GM12878 (cell line): ENCODE data around the gene DLAT. TPM values are rescaled to one million over a fixed set of nuclear protein-coding genes. Genes with fewer than 3 reads are reported as not detected.
"Not testable (repeated sequence)": the region's sequence is repeated elsewhere in the genome, so short reads cannot be mapped to it uniquely, and the experiment has no call there.

Source experiments
- ATAC-seq: fragments of 200-7000 bp; cut with Tn5 transposase; 3 replicates; pipeline ENCODE4 v1.9.1; 2020; ENCODE audit warnings: mild to moderate bottlenecking, moderate library complexity
- BruUV-seq: library from RNA; stranded (reverse); fragments of 400-500 nt; replicated peaks from 2 replicates; lab custom pipeline; 2021; lab: Mats Ljungman, UMichigan
- CTCF ChIA-PET: fragments of 300-600 bp; sonication (Branson Sonifier 250); formaldehyde crosslinking; extraction: SDS; loops from one replicate; lab custom pipeline; 2021; ENCODE audit warnings: inconsistent platforms; lab: Yijun Ruan, JAX
- POLR2A ChIA-PET: fragments of 350-600 bp; formaldehyde crosslinking; extraction: SDS; loops from one replicate; lab custom pipeline; 2021; ENCODE audit warnings: inconsistent platforms; lab: Charles Lee
- RAD21 ChIA-PET: fragments of 300-600 bp; sonication (Branson Sonifier 250); formaldehyde crosslinking; loops from one replicate; lab custom pipeline; 2023; ENCODE audit warnings: antibody characterized with exemption; ENCODE audit not compliant: unreplicated experiment; lab: Charles Lee
- SMC1A ChIA-PET: fragments of 300-600 bp; sonication (Branson Sonifier 250); formaldehyde crosslinking; loops from one replicate; lab custom pipeline; 2023; ENCODE audit not compliant: unreplicated experiment, uncharacterized antibody; lab: Charles Lee
- DNase-seq: peaks from one replicate; pipeline ENCODE4 v3.0.0-alpha.2; 2011; ENCODE audit warnings: low read depth, low spot score
- FAIRE-seq: peaks from 3 replicates; lab custom pipeline; 2011; peaks lifted over from hg19 to GRCh38; lab: Jason Lieb, UNC
- H2AFZ ChIP-seq: 2 replicates; pipeline ENCODE4 v1.6.0; 2011; ENCODE audit warnings: low read depth, low read length, control low read depth; ENCODE audit not compliant: control insufficient read depth
- H3K27ac ChIP-seq: 2 replicates; pipeline ENCODE4 v1.5.1; 2011; ENCODE audit warnings: control low read depth; ENCODE audit not compliant: control insufficient read depth, insufficient read depth
- H3K27me3 ChIP-seq, 2 experiments: replicated peaks in 1 of 2; 2 replicates each; pipeline versions ENCODE4 v1.6.0 to v1.6.1; 2011; ENCODE audit warnings: low read length in 1 of 2; ENCODE audit not compliant: control insufficient read depth in 2 of 2, insufficient read depth in 2 of 2
- H3K36me3 ChIP-seq, 2 experiments: 2 replicates each; pipeline ENCODE4 v1.5.1; 2011; ENCODE audit warnings: low read length in 1 of 2; ENCODE audit not compliant: control insufficient read depth in 2 of 2, insufficient read depth in 2 of 2
- H3K4me1 ChIP-seq: 2 replicates; pipeline ENCODE4 v1.6.1; 2011; ENCODE audit warnings: mild to moderate bottlenecking, low read length, moderate library complexity, mixed read lengths; ENCODE audit not compliant: control insufficient read depth, insufficient read depth
- H3K4me2 ChIP-seq: 2 replicates; pipeline ENCODE4 v1.6.0; 2011; ENCODE audit warnings: control low read depth; ENCODE audit not compliant: control insufficient read depth, insufficient read depth
- H3K4me3 ChIP-seq: fragments of 200-600 bp; sonication (generic); 2 replicates; pipeline ENCODE4 v1.5.1; 2016
- H3K79me2 ChIP-seq: 2 replicates; pipeline ENCODE4 v1.6.0; 2011; ENCODE audit warnings: low read length; ENCODE audit not compliant: control insufficient read depth, insufficient read depth
- H3K9ac ChIP-seq: 2 replicates; pipeline ENCODE4 v1.8.0; 2011; ENCODE audit warnings: low read length, control low read depth, mixed read lengths; ENCODE audit not compliant: control insufficient read depth, insufficient read depth
- H3K9me3 ChIP-seq: replicated peaks from 3 replicates; pipeline ENCODE4 v1.5.1; 2011; ENCODE audit warnings: mild to moderate bottlenecking, low read length; ENCODE audit not compliant: control insufficient read depth, insufficient read depth
- H4K20me1 ChIP-seq: 2 replicates; pipeline ENCODE4 v1.6.0; 2011; ENCODE audit not compliant: control insufficient read depth, insufficient read depth
- BCL3 ChIP-seq: IDR thresholded peaks from 2 replicates; pipeline ENCODE4 v1.6.1; 2011; ENCODE audit warnings: borderline replicate concordance, low read depth, mild to moderate bottlenecking, moderate library complexity, low read length; ENCODE audit not compliant: insufficient read depth, poor library complexity, severe bottlenecking
- BMI1 ChIP-seq: fragments of 450-650 bp; IDR thresholded peaks from 2 replicates; pipeline ENCODE4 v1.6.1; 2016; ENCODE audit warnings: mild to moderate bottlenecking, moderate library complexity, borderline replicate concordance
- CREM ChIP-seq: IDR thresholded peaks from 2 replicates; pipeline ENCODE4 v1.6.1; 2014; ENCODE audit warnings: antibody characterized with exemption, low read depth
- CTCF ChIP-seq, 3 experiments: IDR thresholded peaks in 2 of 3; conservative IDR thresholded peaks in 1 of 3; 2 replicates each; pipeline ENCODE4 v1.5.1; 2011; ENCODE audit warnings: low read depth in 3 of 3, low read length in 3 of 3, mild to moderate bottlenecking in 3 of 3, control low read depth in 2 of 3, moderate library complexity in 2 of 3, inconsistent platforms in 1 of 3, mixed read lengths in 1 of 3; ENCODE audit not compliant: control insufficient read depth in 2 of 3, insufficient read depth in 1 of 3; ENCODE audit errors: extremely low read depth in 1 of 3
- GABPA ChIP-seq: IDR thresholded peaks from 2 replicates; pipeline ENCODE4 v1.6.1; 2014; ENCODE audit warnings: antibody characterized with exemption, low read depth, mild to moderate bottlenecking, inconsistent platforms
- NBN ChIP-seq: fragments of 450-650 bp; IDR thresholded peaks from 2 replicates; pipeline ENCODE4 v1.6.1; 2016
- RAD21 ChIP-seq: IDR thresholded peaks from 2 replicates; pipeline ENCODE4 v1.6.1; 2011; ENCODE audit warnings: mild to moderate bottlenecking, low read depth, low read length, moderate library complexity; ENCODE audit not compliant: insufficient read depth
- ZNF622 ChIP-seq: fragments of 450-650 bp; IDR thresholded peaks from 2 replicates; pipeline ENCODE4 v1.6.1; 2017; ENCODE audit warnings: mild to moderate bottlenecking, inconsistent platforms
- WGBS: methylation state at CpG from one replicate; pipeline ENCODE4 v1.1.6; 2016; ENCODE audit warnings: low lambda C conversion rate; ENCODE audit not compliant: insufficient replicate concordance, insufficient coverage; ENCODE audit errors: missing lambda C conversion rate; 5-methylcytosine and 5-hydroxymethylcytosine counted together
- in situ Hi-C: fragments of 300-500 bp; cut with MboI; formaldehyde crosslinking; loops from 9 replicates; pipeline ENCODE4 v1.14.3; 2018; ENCODE audit warnings: mixed read lengths
- intact Hi-C: fragments of 100-400 bp; cut with micrococcal nuclease; formaldehyde crosslinking; loops from one replicate; pipeline ENCODE4 v1.14.2; 2022; ENCODE audit not compliant: unreplicated experiment
- polyA plus RNA-seq, 11 experiments: library from polyadenylated mRNA; depleted of rRNA in 4 of 11; unstranded in 6 of 11; stranded (reverse) in 5 of 11; fragments of >200 nt; fragmentation: Nextera tagmentation in 4 of 11; fragmentation: Illumina TruSeq in 1 of 11; extraction: Ambion mirVana in 4 of 11; extraction: Trizol in 1 of 11; gene quantifications; 1 replicate in 1 of 11; 2 replicates in 10 of 11; pipeline versions ENCODE4 v1.2.1 to v1.2.3, GENCODE V29; 2011 to 2016; ENCODE audit warnings: inconsistent platforms in 2 of 11, missing spikeins in 2 of 11, low read depth in 1 of 11
- total RNA-seq, 4 experiments: library from RNA; depleted of rRNA in 3 of 4; stranded (reverse); fragments of >200 nt in 3 of 4; fragmentation: Illumina TruSeq in 1 of 4; extraction: Trizol in 1 of 4; gene quantifications; 2 replicates each; pipeline versions ENCODE4 v1.2.1 to v1.2.3, GENCODE V29; 2013 to 2021

Gene DLAT
- total and polyA plus RNA-seq, 10 of the 15 experiments (the other 5 are each of a cell fraction or from before 2014, with no cell fraction given): 16.5 to 79.9 (median 43.8) TPM

- ChIA-PET CTCF (interaction anchor here (0.7 to 3.3 kb wide), 4 partner anchors 10 to 66 kb away, joined by 3 to 23 read pairs (median 6); no protein-coding TSS in a partner anchor), SMC1A (interaction anchor here (1.1 to 2.3 kb wide), 3 partner anchors 15 to 115 kb away, joined by 3 to 8 read pairs (median 4); no protein-coding TSS in a partner anchor), RAD21 (interaction anchor here (0.6 to 1.8 kb wide), 2 partner anchors 15 to 70 kb away, joined by 3 to 7 read pairs; no protein-coding TSS in a partner anchor)
- DNase-seq, in situ Hi-C loops, H3K27ac ChIP-seq, intact Hi-C loops, H3K4me1 ChIP-seq, H3K9me3 ChIP-seq, H3K4me3 ChIP-seq, H3K9ac ChIP-seq, H4K20me1 ChIP-seq, H3K79me2 ChIP-seq, H3K36me3 ChIP-seq, H3K27me3 ChIP-seq, H2AFZ ChIP-seq, H3K4me2 ChIP-seq, POLR2A ChIA-PET, BruUV-seq: not testable (repeated sequence)
- peak; percentile 41 for FAIRE-seq
- TF ChIP-seq RAD21 (0 out of 2 replicates have a peak, but pooled peaks have one; percentile 8), CTCF (IDR thresholded peaks at IDR 0.05 in 2 of 3, conservative IDR thresholded peaks at IDR 0.05 in 1 of 3; ENCODE audit: control insufficient read depth in 2 of 3, extremely low read depth in 1 of 3, insufficient read depth in 1 of 3, low read depth in 3 of 3, low read length in 3 of 3) (peak in 2 of 3 experiments; percentile 10 to 22; a peak in 1 of 6 replicates)
- WGBS: 66% methylated on average over 5 of the region's 5 CpGs
- peak; percentile 38; the same call in 1 of the 3 replicates for ATAC-seq
Measured at GRCh38 chr11:111996669-111997068, 28.5 kb upstream of the DLAT start.

DNA sequence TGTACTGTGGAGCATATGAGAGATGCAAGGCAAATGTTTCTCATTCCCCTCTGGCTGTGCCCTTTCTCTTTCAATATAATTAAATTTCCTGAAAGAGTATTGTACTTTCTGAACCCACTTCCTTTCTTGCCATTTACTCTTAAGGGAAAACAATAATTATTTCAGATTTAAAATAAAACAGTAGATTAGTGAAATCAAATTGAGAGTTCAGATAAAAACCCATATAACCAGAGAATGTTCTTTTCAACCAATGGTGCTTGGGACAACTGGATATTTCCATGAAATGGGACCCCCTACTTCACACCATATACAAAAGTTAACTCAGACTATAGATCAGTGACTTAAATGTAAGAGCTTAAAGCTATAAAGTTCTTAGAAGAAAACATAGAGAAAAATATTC, 26.1 kb upstream of the DLAT start:
- Histone ChIP-seq H2AFZ (no peak overlapping the region), H3K9ac (no peak overlapping the region), H3K27ac (no peak overlapping the region), H4K20me1 (no peaks in the 10 kb centered on the region), H3K36me3 (no peaks in the 10 kb centered on the region), H3K79me2 (no peaks in the 10 kb centered on the region), H3K4me1 (no peaks in the 10 kb centered on the region), H3K4me2 (no peak overlapping the region), H3K9me3 (no peaks in the 10 kb centered on the region), H3K4me3 (no peak overlapping the region), H3K27me3 (no peaks in the 10 kb centered on the region)
- SMC1A ChIA-PET: interaction anchor here (0.7 kb wide), 1 partner anchor 10 kb away, joined by 3 read pairs; no protein-coding TSS in a partner anchor
- DNase-seq (no peak), ATAC-seq (no peak), FAIRE-seq (no peak)
- in situ Hi-C loops: no loop called here
- no TSS peak for BruUV-seq
- TF ChIP-seq CREM (no peak), ZNF622 (no peak), NBN (no peak), GABPA (no peak), BCL3 (no peak), BMI1 (no peak), RAD21 (no peak)
- CTCF ChIA-PET: interaction anchor here (0.6 kb wide), 1 partner anchor 69 kb away, joined by 3 read pairs; no protein-coding TSS in a partner anchor
- POLR2A ChIA-PET: no interaction called here
- intact Hi-C loops: no loop called here
- RAD21 ChIA-PET: no interaction called here
